Activated CD4-positive, alpha-beta T cell treated with anti-CD3 and anti-CD28 coated beads, Interleukin-10, Interleukin-2, amounts not matched to agents 100 ng/mL and 50 ng/mL, durations not matched to agents 16 hours and 8 hours (primary cell): Measurements from ENCODE around the gene SHLD2.
A peak's percentile ranks its signal among the peaks of the same experiment; 100 is the strongest.
"Not testable (repeated sequence)": the region's sequence is repeated elsewhere in the genome, so short reads cannot be mapped to it uniquely, and the experiment has no call there.

Experiments
- DNase-seq: peaks from one replicate; pipeline ENCODE4 v3.0.0-alpha.2; 2020

The SHLD2 gene

GRCh38 chr10:87143109-87143418, 48.1 kb downstream of the SHLD2 start:
- DNase-seq = not testable (repeated sequence)

- not testable (repeated sequence) for DNase-seq
These were observed 50.6 kb downstream of the SHLD2 start for GRCh38 chr10:87145598-87145997.

- not testable (repeated sequence) for DNase-seq
These were observed 54.1 kb downstream of the SHLD2 start for GRCh38 chr10:87149020-87149609.

GRCh38 chr10:87151516-87151915, 56.5 kb downstream of the SHLD2 start:
- not testable (repeated sequence) for DNase-seq

GRCh38 chr10:87156841-87157240, 61.8 kb downstream of the SHLD2 start:
- not testable (repeated sequence) for DNase-seq

- not testable (repeated sequence) for DNase-seq
These were observed 62.8 kb downstream of the SHLD2 start for GRCh38 chr10:87157821-87158220.

GRCh38 chr10:87162703-87163293, 67.8 kb downstream of the SHLD2 start:
- DNase-seq = not testable (repeated sequence)

GRCh38 chr10:87163414-87163813, 68.4 kb downstream of the SHLD2 start:
- not testable (repeated sequence) for DNase-seq

- DNase-seq = not testable (repeated sequence)
These were observed 74.9 kb downstream of the SHLD2 start for GRCh38 chr10:87169857-87170256.

GRCh38 chr10:87170705-87171104, 75.7 kb downstream of the SHLD2 start:
- DNase-seq = not testable (repeated sequence)

- DNase-seq = not testable (repeated sequence)
These were observed 76.7 kb downstream of the SHLD2 start for GRCh38 chr10:87171670-87172069.

- not testable (repeated sequence) for DNase-seq
These were observed 77.2 kb downstream of the SHLD2 start for GRCh38 chr10:87172178-87172577.

- DNase-seq = not testable (repeated sequence)
These were observed 82.6 kb downstream of the SHLD2 start for GRCh38 chr10:87177587-87177986.

GRCh38 chr10:87184421-87184820, 89.4 kb downstream of the SHLD2 start:
- DNase-seq = not testable (repeated sequence)

- not testable (repeated sequence) for DNase-seq
These were observed 91.0 kb downstream of the SHLD2 start for GRCh38 chr10:87186016-87186415.

- DNase-seq = not testable (repeated sequence)
These were observed 92.6 kb downstream of the SHLD2 start for GRCh38 chr10:87187573-87187972.

GRCh38 chr10:87191841-87192240, 96.8 kb downstream of the SHLD2 start:
- not testable (repeated sequence) for DNase-seq

GRCh38 chr10:87200924-87201323, 105.9 kb downstream of the SHLD2 start:
- DNase-seq = peak; percentile 72

GRCh38 chr10:87204801-87205200, 109.8 kb downstream of the SHLD2 start:
- peak; percentile 9 for DNase-seq

GRCh38 chr10:87206922-87207321, 111.9 kb downstream of the SHLD2 start:
- DNase-seq = not testable (repeated sequence)

GRCh38 chr10:87210309-87210708, 115.3 kb downstream of the SHLD2 start:
- DNase-seq = not testable (repeated sequence)

GRCh38 chr10:87211848-87212247, 116.8 kb downstream of the SHLD2 start:
- not testable (repeated sequence) for DNase-seq

GRCh38 chr10:87213150-87213765, 118.3 kb downstream of the SHLD2 start:
- DNase-seq = not testable (repeated sequence)

- DNase-seq = not testable (repeated sequence)
These were observed 118.8 kb downstream of the SHLD2 start for GRCh38 chr10:87213806-87214205.
